Stimulated activated CD4-positive, alpha-beta T cell treated with anti-CD3 and anti-CD28 coated beads, TNF-alpha, amount 100 ng/mL, for 48 hours (primary cell): Measurements from ENCODE around the gene GPSM1.

Experiments used
- DNase-seq, 3 donors: peaks; one replicate each; pipeline ENCODE4 v3.0.0-alpha.2; 2020; ENCODE audit warnings: low read depth in 3 of 3

Gene GPSM1

GRCh38 chr9:136331556-136332481, 4.5 kb downstream of the GPSM1 start:
- no peak for DNase-seq

GRCh38 chr9:136332482-136332983, 5.2 kb downstream of the GPSM1 start:
- DNase-seq = no peak

- DNase-seq = no peak
Measured at GRCh38 chr9:136333045-136333444, 5.7 kb downstream of the GPSM1 start.

- DNase-seq = no peak
Measured at GRCh38 chr9:136333486-136333885, 6.1 kb downstream of the GPSM1 start.

- no peak for DNase-seq
Measured at GRCh38 chr9:136334541-136334940, 7.2 kb downstream of the GPSM1 start.

- no peak for DNase-seq
Measured at GRCh38 chr9:136335296-136336155, 8.2 kb downstream of the GPSM1 start.

- DNase-seq = no peak
Measured at GRCh38 chr9:136336156-136336870, 9.0 kb downstream of the GPSM1 start.

GRCh38 chr9:136336881-136337280, 9.5 kb downstream of the GPSM1 start:
- no peak for DNase-seq

- no peak for DNase-seq
Measured at GRCh38 chr9:136337416-136338395, 10.4 kb downstream of the GPSM1 start.

GRCh38 chr9:136338511-136338910, 11.2 kb downstream of the GPSM1 start:
- no peak for DNase-seq

GRCh38 chr9:136339173-136339957, 12.0 kb downstream of the GPSM1 start:
- DNase-seq = no peak

- DNase-seq = no peak
Measured at GRCh38 chr9:136339958-136340310, 12.6 kb downstream of the GPSM1 start.

- DNase-seq = no peak
Measured at GRCh38 chr9:136340356-136341041, 13.2 kb downstream of the GPSM1 start.

GRCh38 chr9:136341042-136341655, 13.8 kb downstream of the GPSM1 start:
- no peak for DNase-seq

- no peak for DNase-seq
Measured at GRCh38 chr9:136341769-136342168, 14.4 kb downstream of the GPSM1 start.

GRCh38 chr9:136342181-136343120, 15.1 kb downstream of the GPSM1 start:
- peak; percentile 43 to 51 (median 50) for DNase-seq

- no peak for DNase-seq
Measured at GRCh38 chr9:136343121-136343883, 16.0 kb downstream of the GPSM1 start.
